ENCODE results near the gene ACO2. TPM values are rescaled to one million over a fixed set of nuclear protein-coding genes. Genes with fewer than 3 reads are reported as not detected.
"Not testable (repeated sequence)": the region's sequence is repeated elsewhere in the genome, so short reads cannot be mapped to it uniquely, and the experiment has no call there.

Gene ACO2
- total RNA-seq, 2 donors from 2014 or later: 100 to 177 TPM

GRCh38 chr22:41437198-41437597 is 31.7 kb upstream of the ACO2 start:
- H3K4me1 ChIP-seq (replicated peaks): no peaks in the 10 kb centered on the region
- WGBS: 89% methylated on average over 7 of the region's 7 CpGs

GRCh38 chr22:41440511-41440910 is 28.4 kb upstream of the ACO2 start:
- H3K4me1 ChIP-seq (replicated peaks); DNase-seq (ENCODE audit: low spot score); H3K4me3 ChIP-seq; H3K9me3 ChIP-seq; intact Hi-C loops (cut with DNase I); H3K27ac ChIP-seq; H3K27me3 ChIP-seq (replicated peaks; ENCODE audit: insufficient read depth): not testable (repeated sequence)
- peaks cover 1 to 14% of the 10 kb centered on the region in 2 donors for H3K36me3 ChIP-seq
- WGBS: 72% methylated on average over 5 of the region's 5 CpGs

More at GRCh38 chr22:41437198-41437597, 31.7 kb upstream of the ACO2 start:
- Histone ChIP-seq H3K9me3 (no peaks in the 10 kb centered on the region), H3K4me3 (no peak overlapping the region), H3K36me3 (peaks cover 4 to 16% of the 10 kb centered on the region in 2 donors), H3K27ac (no peak overlapping the region), H3K27me3 (replicated peaks; ENCODE audit: insufficient read depth) (no peaks in the 10 kb centered on the region)
- no peak for DNase-seq (ENCODE audit: low spot score)
- no peak for TF ChIP-seq CTCF (IDR thresholded peaks at IDR 0.05)
- no peak for TF ChIP-seq POLR2A (IDR thresholded peaks at IDR 0.05)
- no peak for TF ChIP-seq POLR2AphosphoS5 (IDR thresholded peaks at IDR 0.05)
- intact Hi-C loops (cut with DNase I): no loop called here

- 58% methylated on average over 2 of the region's 2 CpGs for WGBS
- DNase-seq (ENCODE audit: low spot score): no peak
- Histone ChIP-seq H3K36me3 (peaks cover 0 to 1% of the 10 kb centered on the region in 2 donors), H3K9me3 (no peaks in the 10 kb centered on the region), H3K4me1 (replicated peaks) (peaks cover 2% of the 10 kb centered on the region), H3K27ac (peak overlapping the region in 1 of 2 donors; percentile 100), H3K4me3 (no peak overlapping the region), H3K27me3 (replicated peaks; ENCODE audit: insufficient read depth) (no peaks in the 10 kb centered on the region)
- intact Hi-C loops (cut with DNase I): no loop called here
- peak; percentile 75 for TF ChIP-seq POLR2AphosphoS5 (IDR thresholded peaks at IDR 0.05)
- TF ChIP-seq POLR2A (IDR thresholded peaks at IDR 0.05): no peak
- TF ChIP-seq CTCF (IDR thresholded peaks at IDR 0.05): no peak
Observed at GRCh38 chr22:41442240-41442792, 26.6 kb upstream of the ACO2 start.

- H3K9me3 ChIP-seq: no peaks in the 10 kb centered on the region
- H3K4me3 ChIP-seq: peak overlapping the region; percentile 89 to 99
- peak; percentile 98 for TF ChIP-seq POLR2AphosphoS5 (IDR thresholded peaks at IDR 0.05)
- TF ChIP-seq POLR2A (IDR thresholded peaks at IDR 0.05): peak; percentile 75
- TF ChIP-seq CTCF (IDR thresholded peaks at IDR 0.05): peak in 2 of 4 experiments; percentile 8 to 23
- WGBS: under 1% methylated on average over 34 of the region's 35 CpGs
- H3K36me3 ChIP-seq: no peaks in the 10 kb centered on the region
- DNase-seq (ENCODE audit: low spot score): peak; percentile 95
- no peaks in the 10 kb centered on the region for H3K27me3 ChIP-seq (replicated peaks; ENCODE audit: insufficient read depth)
- H3K27ac ChIP-seq: peak overlapping the region; percentile 96 to 100
- intact Hi-C loops (cut with DNase I): no loop called here
- peaks cover 2% of the 10 kb centered on the region for H3K4me1 ChIP-seq (replicated peaks)
Observed at GRCh38 chr22:41444360-41445128, 24.4 kb upstream of the ACO2 start.

GRCh38 chr22:41445129-41446056 is 23.5 kb upstream of the ACO2 start:
- H3K36me3 ChIP-seq: no peaks in the 10 kb centered on the region
- intact Hi-C loops (cut with DNase I): no loop called here
- under 1% methylated on average over 22 of the region's 22 CpGs for WGBS
- peak overlapping the region; percentile 96 to 100 for H3K27ac ChIP-seq
- DNase-seq (ENCODE audit: low spot score): peak; percentile 30
- no peaks in the 10 kb centered on the region for H3K27me3 ChIP-seq (replicated peaks; ENCODE audit: insufficient read depth)
- TF ChIP-seq CTCF (IDR thresholded peaks at IDR 0.05) (no peak), POLR2AphosphoS5 (IDR thresholded peaks at IDR 0.05) (peak; percentile 9), POLR2A (IDR thresholded peaks at IDR 0.05) (peak; percentile 22)
- no peaks in the 10 kb centered on the region for H3K9me3 ChIP-seq
- H3K4me3 ChIP-seq: peak overlapping the region; percentile 89 to 99
- H3K4me1 ChIP-seq (replicated peaks): peaks cover 2% of the 10 kb centered on the region

Data from prostate gland (tissue), 2 donors.